ENCODE data around the gene COL28A1.
A peak's percentile ranks its signal among the peaks of the same experiment; 100 is the strongest.
"Not testable (repeated sequence)": the region's sequence is repeated elsewhere in the genome, so short reads cannot be mapped to it uniquely, and the experiment has no call there.

COL28A1 gene

GRCh38 chr7:7516156-7516555 is 19.5 kb downstream of the COL28A1 start:
- DNase-seq, result no peak

- DNase-seq, result no peak
Measured at GRCh38 chr7:7512861-7513597, 22.6 kb downstream of the COL28A1 start.

GRCh38 chr7:7510794-7511193 is 24.9 kb downstream of the COL28A1 start:
- no peak for DNase-seq

- no peak for DNase-seq
Measured at GRCh38 chr7:7505915-7506314, 29.8 kb downstream of the COL28A1 start.

- no peak for DNase-seq
Measured at GRCh38 chr7:7504910-7505704, 30.6 kb downstream of the COL28A1 start.

GRCh38 chr7:7499892-7500291 is 35.8 kb downstream of the COL28A1 start:
- no peak for DNase-seq

- DNase-seq, result no peak
Measured at GRCh38 chr7:7498856-7499255, 36.8 kb downstream of the COL28A1 start.

- peak; percentile 16 for DNase-seq
Measured at GRCh38 chr7:7496311-7496710, 39.4 kb downstream of the COL28A1 start.

GRCh38 chr7:7495171-7495570 is 40.5 kb downstream of the COL28A1 start:
- DNase-seq, result no peak

GRCh38 chr7:7491044-7491443 is 44.6 kb downstream of the COL28A1 start:
- DNase-seq, result peak; percentile 18

- no peak for DNase-seq
Measured at GRCh38 chr7:7490003-7490402, 45.7 kb downstream of the COL28A1 start.

- no peak for DNase-seq
Measured at GRCh38 chr7:7489546-7489945, 46.1 kb downstream of the COL28A1 start.

GRCh38 chr7:7486362-7486761 is 49.3 kb downstream of the COL28A1 start:
- no peak for DNase-seq

- no peak for DNase-seq
Measured at GRCh38 chr7:7484072-7484471, 51.6 kb downstream of the COL28A1 start.

GRCh38 chr7:7481802-7482201 is 53.9 kb downstream of the COL28A1 start:
- DNase-seq, result no peak

- DNase-seq, result no peak
Measured at GRCh38 chr7:7479275-7479805, 56.3 kb downstream of the COL28A1 start.

GRCh38 chr7:7478569-7478968 is 57.1 kb downstream of the COL28A1 start:
- no peak for DNase-seq

GRCh38 chr7:7477641-7478040 is 58.0 kb downstream of the COL28A1 start:
- not testable (repeated sequence) for DNase-seq

GRCh38 chr7:7476381-7476780 is 59.3 kb downstream of the COL28A1 start:
- DNase-seq, result no peak

- DNase-seq, result no peak
Measured at GRCh38 chr7:7475601-7476000, 60.1 kb downstream of the COL28A1 start.

GRCh38 chr7:7474436-7474835 is 61.2 kb downstream of the COL28A1 start:
- no peak for DNase-seq

GRCh38 chr7:7464991-7465765 is 70.5 kb downstream of the COL28A1 start:
- not testable (repeated sequence) for DNase-seq

GRCh38 chr7:7454000-7454399 is 81.7 kb downstream of the COL28A1 start:
- no peak for DNase-seq

Measured in HCEC 1CT (cell line).